DOHH2 (cell line): Measurements from ENCODE around the gene FIBCD1.

Experiments
- H3F3A ChIP-seq: fragments of 200-600 bp; sonication (generic), shearing (Covaris generic); 2 replicates; pipeline ENCODE4 v1.6.0; 2016; ENCODE audit warnings: antibody characterized with exemption, mild to moderate bottlenecking; ENCODE audit not compliant: control insufficient read depth, insufficient read depth
- H3K27ac ChIP-seq: fragments of 200-600 bp; sonication (generic); 2 replicates; pipeline ENCODE4 v1.5.1; 2014; ENCODE audit warnings: low read depth, mild to moderate bottlenecking, low read length, moderate library complexity
- H3K27me3 ChIP-seq: fragments of 200-600 bp; sonication (generic); 2 replicates; pipeline ENCODE4 v1.6.1; 2014; ENCODE audit warnings: mild to moderate bottlenecking, low read length, mixed read lengths; ENCODE audit not compliant: control insufficient read depth
- H3K36me3 ChIP-seq: fragments of 200-600 bp; sonication (generic); 2 replicates; pipeline ENCODE4 v1.6.1; 2014; ENCODE audit warnings: mild to moderate bottlenecking, low read length, moderate library complexity, mixed read lengths; ENCODE audit not compliant: control insufficient read depth
- H3K4me1 ChIP-seq: fragments of 200-600 bp; sonication (generic); 2 replicates; pipeline ENCODE4 v1.6.1; 2014; ENCODE audit warnings: mild to moderate bottlenecking, low read length, mixed read lengths; ENCODE audit not compliant: control insufficient read depth
- H3K4me2 ChIP-seq: fragments of 200-600 bp; sonication (generic); 2 replicates; pipeline ENCODE4 v1.6.0; 2014; ENCODE audit warnings: mild to moderate bottlenecking, low read length, moderate library complexity
- H3K4me3 ChIP-seq: fragments of 200-600 bp; sonication (generic); 2 replicates; pipeline ENCODE4 v1.5.1; 2014; ENCODE audit warnings: mild to moderate bottlenecking, low read length, mixed read lengths
- H3K79me2 ChIP-seq: fragments of 200-600 bp; sonication (generic); 2 replicates; pipeline ENCODE4 v1.6.1; 2014; ENCODE audit warnings: mild to moderate bottlenecking, low read length, mixed read lengths; ENCODE audit not compliant: control insufficient read depth
- H3K9me2 ChIP-seq: fragments of 200-600 bp; sonication (generic); replicated peaks from 2 replicates; pipeline ENCODE4 v1.6.1; 2014; ENCODE audit warnings: mild to moderate bottlenecking, low read length, mixed read lengths; ENCODE audit not compliant: control insufficient read depth
- H3K9me3 ChIP-seq: fragments of 200-600 bp; sonication (generic); 2 replicates; pipeline ENCODE4 v1.6.1; 2014; ENCODE audit warnings: antibody characterized with exemption, low read length, mixed read lengths; ENCODE audit not compliant: control insufficient read depth, insufficient read depth
- H4K20me1 ChIP-seq: fragments of 200-600 bp; sonication (generic); 2 replicates; pipeline ENCODE4 v1.6.0; 2014; ENCODE audit warnings: low read depth, mild to moderate bottlenecking, antibody characterized with exemption, low read length, moderate library complexity; ENCODE audit not compliant: control insufficient read depth, insufficient read depth
- EZH2phosphoT487 ChIP-seq: fragments of 200-600 bp; sonication (generic); IDR thresholded peaks from 2 replicates; pipeline ENCODE4 v1.6.1; 2017; ENCODE audit warnings: borderline replicate concordance, mild to moderate bottlenecking, antibody characterized with exemption, low read length, moderate library complexity, mixed read lengths
- TF ChIP-seq, protein P1 (sequence below): fragments of 200-600 bp; sonication (generic); IDR thresholded peaks from one replicate; pipeline ENCODE4 v1.5.1; 2014; ENCODE audit warnings: antibody characterized with exemption, mild to moderate bottlenecking, low read depth, low read length; ENCODE audit not compliant: poor library complexity, severe bottlenecking

Gene FIBCD1

DNA sequence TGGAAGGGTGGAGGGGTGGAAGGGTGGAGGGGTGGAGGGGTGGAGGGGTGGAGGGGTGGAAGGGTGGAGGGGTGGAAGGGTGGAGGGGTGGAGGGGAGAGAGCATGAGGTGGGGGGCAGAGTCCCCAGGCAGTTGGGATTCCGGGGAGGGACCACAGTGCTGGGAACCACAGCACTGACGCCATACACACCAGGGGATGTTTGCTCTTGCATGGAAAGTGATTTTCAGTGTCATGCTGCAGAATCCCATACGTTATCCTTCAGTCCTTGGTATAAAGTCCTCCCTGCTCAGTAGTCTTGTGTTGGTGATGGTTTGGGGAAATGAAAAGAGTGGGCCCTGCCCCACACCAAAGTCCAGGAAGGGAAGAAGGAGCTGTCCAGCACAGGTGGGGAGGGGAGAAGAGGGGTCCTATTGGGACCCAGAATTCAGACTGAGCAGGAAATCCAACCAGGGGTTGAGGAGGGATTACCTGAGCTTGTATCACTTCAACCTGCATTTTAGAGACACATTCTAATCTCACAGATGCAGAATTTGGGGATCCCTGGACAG is 5.5 kb upstream of the FIBCD1 start:
- Histone ChIP-seq H4K20me1 (no peaks in the 10 kb centered on the region), H3K4me2 (no peak overlapping the region), H3K9me2 (no peaks in the 10 kb centered on the region), H3K79me2 (no peaks in the 10 kb centered on the region), H3K4me3 (no peak overlapping the region), H3K27me3 (peaks cover 17% of the 10 kb centered on the region), H3K27ac (no peak overlapping the region), H3K4me1 (no peaks in the 10 kb centered on the region), H3K36me3 (no peaks in the 10 kb centered on the region), H3F3A (no peaks in the 10 kb centered on the region), H3K9me3 (peaks cover under 1% of the 10 kb centered on the region; the same call in 1 of the 2 replicates)
- TF ChIP-seq EZH2phosphoT487: no peak

DNA sequence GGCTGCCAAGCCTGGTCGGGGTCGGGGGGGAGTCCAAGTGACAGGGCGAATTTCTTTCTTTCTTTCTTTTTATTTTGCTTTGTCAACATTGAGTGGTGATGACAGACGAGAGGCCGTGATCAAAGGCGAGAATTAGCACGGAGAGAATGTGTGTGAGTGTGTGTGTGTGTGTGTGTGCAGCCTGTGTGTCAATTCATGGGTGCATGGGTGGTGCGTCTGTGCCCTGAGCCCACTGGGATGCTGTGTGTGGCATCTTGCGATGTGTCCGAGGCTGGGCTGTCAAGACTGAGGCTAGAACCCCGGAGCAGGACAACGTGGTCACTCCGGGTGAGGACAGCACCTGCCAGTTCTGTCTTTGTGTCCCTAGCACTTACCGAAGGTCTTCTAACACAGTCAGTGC is 4.7 kb upstream of the FIBCD1 start:
- no peaks in the 10 kb centered on the region for H3F3A ChIP-seq
- H4K20me1 ChIP-seq: no peaks in the 10 kb centered on the region

DNA sequence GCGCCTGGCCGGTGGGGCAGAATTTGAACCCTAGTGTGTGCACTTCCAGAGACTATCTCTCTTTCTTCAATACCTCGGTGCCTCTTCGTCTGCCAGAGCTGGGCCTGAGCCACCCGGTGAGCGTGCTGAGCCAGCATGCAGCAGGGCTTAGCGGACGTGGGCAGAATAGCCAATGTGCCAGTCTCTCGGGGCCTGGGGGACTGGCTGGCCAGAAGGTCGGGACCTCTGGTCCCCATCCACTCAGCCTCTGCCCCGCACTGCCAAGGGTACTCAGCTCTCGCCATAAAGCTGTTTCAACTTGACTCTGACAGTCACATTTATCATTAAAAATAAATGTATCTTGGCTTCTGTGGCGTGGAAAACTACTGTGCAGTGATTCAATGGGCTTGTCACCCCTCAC is 4.2 kb upstream of the FIBCD1 start:
- Histone ChIP-seq H3K79me2 (no peaks in the 10 kb centered on the region), H3K9me2 (no peaks in the 10 kb centered on the region), H4K20me1 (no peaks in the 10 kb centered on the region), H3K27me3 (peaks cover 26% of the 10 kb centered on the region), H3K9me3 (no peaks in the 10 kb centered on the region), H3K4me3 (no peak overlapping the region), H3K36me3 (no peaks in the 10 kb centered on the region), H3K4me1 (no peaks in the 10 kb centered on the region), H3F3A (no peaks in the 10 kb centered on the region), H3K4me2 (no peak overlapping the region), H3K27ac (no peak overlapping the region)
- TF ChIP-seq EZH2phosphoT487: no peak
- TF ChIP-seq, protein P1, sequence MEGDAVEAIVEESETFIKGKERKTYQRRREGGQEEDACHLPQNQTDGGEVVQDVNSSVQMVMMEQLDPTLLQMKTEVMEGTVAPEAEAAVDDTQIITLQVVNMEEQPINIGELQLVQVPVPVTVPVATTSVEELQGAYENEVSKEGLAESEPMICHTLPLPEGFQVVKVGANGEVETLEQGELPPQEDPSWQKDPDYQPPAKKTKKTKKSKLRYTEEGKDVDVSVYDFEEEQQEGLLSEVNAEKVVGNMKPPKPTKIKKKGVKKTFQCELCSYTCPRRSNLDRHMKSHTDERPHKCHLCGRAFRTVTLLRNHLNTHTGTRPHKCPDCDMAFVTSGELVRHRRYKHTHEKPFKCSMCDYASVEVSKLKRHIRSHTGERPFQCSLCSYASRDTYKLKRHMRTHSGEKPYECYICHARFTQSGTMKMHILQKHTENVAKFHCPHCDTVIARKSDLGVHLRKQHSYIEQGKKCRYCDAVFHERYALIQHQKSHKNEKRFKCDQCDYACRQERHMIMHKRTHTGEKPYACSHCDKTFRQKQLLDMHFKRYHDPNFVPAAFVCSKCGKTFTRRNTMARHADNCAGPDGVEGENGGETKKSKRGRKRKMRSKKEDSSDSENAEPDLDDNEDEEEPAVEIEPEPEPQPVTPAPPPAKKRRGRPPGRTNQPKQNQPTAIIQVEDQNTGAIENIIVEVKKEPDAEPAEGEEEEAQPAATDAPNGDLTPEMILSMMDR: no peak

More for the DNA sequence above, 4.7 kb upstream of the FIBCD1 start:
- no peaks in the 10 kb centered on the region for H3K4me1 ChIP-seq
- H3K4me3 ChIP-seq: no peak overlapping the region
- no peak overlapping the region for H3K4me2 ChIP-seq
- H3K9me3 ChIP-seq: no peaks in the 10 kb centered on the region
- H3K79me2 ChIP-seq: no peaks in the 10 kb centered on the region
- H3K27me3 ChIP-seq: peaks cover 23% of the 10 kb centered on the region
- TF ChIP-seq, protein P1: no peak
- TF ChIP-seq EZH2phosphoT487: no peak
- H3K36me3 ChIP-seq: no peaks in the 10 kb centered on the region
- H3K9me2 ChIP-seq: no peaks in the 10 kb centered on the region
- no peak overlapping the region for H3K27ac ChIP-seq

DNA sequence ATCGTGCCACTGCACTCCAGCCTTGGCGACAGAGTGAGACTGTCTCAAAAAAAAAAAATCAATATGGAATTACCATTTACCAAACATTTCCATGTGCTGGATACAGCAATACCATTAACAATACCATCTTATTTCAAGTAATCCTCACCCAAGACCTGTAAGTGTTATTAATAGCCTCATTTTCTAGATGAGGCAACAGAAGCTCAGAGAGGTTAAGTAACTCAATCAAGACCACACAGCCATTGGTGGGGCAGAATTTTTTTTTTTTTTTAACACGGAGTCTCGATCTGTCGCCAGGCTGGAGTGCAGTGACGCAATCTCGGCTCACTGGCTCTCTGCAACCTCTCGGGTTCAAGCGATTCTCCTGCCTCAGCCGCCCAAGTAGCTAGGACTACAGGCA is 3.6 kb upstream of the FIBCD1 start:
- Histone ChIP-seq H3K4me1 (no peaks in the 10 kb centered on the region), H3K36me3 (no peaks in the 10 kb centered on the region), H3K9me2 (no peaks in the 10 kb centered on the region), H3K9me3 (no peaks in the 10 kb centered on the region), H3K4me2 (no peak overlapping the region), H4K20me1 (no peaks in the 10 kb centered on the region), H3F3A (no peaks in the 10 kb centered on the region), H3K27ac (no peak overlapping the region), H3K79me2 (no peaks in the 10 kb centered on the region), H3K4me3 (no peak overlapping the region), H3K27me3 (peaks cover 31% of the 10 kb centered on the region)
- TF ChIP-seq, protein P1: no peak
- no peak for TF ChIP-seq EZH2phosphoT487
